Upper lobe of left lung (tissue), 4 donors: Measurements from ENCODE around the gene PCBD2.

Experiments
- POLR2A ChIP-seq, 4 donors: fragments of 450-650 bp; IDR thresholded peaks; one replicate each; pipeline ENCODE4 v1.5.1; 2016 to 2017; ENCODE audit warnings: antibody characterized with exemption in 4 of 4, mild to moderate bottlenecking in 2 of 4
- POLR2AphosphoS5 ChIP-seq, 2 donors: sonication (generic); formaldehyde crosslinking; IDR thresholded peaks; one replicate each; pipeline ENCODE4 v1.5.1; 2017; ENCODE audit warnings: antibody characterized with exemption in 2 of 2
- TF ChIP-seq, protein P1 (sequence below), 6 experiments: fragments of 450-650 bp in 4 of 6; fragments of 200-600 bp in 2 of 6; sonication (generic) in 2 of 6; IDR thresholded peaks; one replicate each; pipeline ENCODE4 v1.5.1; 2016 to 2019; ENCODE audit warnings: antibody characterized with exemption in 6 of 6

DNA sequence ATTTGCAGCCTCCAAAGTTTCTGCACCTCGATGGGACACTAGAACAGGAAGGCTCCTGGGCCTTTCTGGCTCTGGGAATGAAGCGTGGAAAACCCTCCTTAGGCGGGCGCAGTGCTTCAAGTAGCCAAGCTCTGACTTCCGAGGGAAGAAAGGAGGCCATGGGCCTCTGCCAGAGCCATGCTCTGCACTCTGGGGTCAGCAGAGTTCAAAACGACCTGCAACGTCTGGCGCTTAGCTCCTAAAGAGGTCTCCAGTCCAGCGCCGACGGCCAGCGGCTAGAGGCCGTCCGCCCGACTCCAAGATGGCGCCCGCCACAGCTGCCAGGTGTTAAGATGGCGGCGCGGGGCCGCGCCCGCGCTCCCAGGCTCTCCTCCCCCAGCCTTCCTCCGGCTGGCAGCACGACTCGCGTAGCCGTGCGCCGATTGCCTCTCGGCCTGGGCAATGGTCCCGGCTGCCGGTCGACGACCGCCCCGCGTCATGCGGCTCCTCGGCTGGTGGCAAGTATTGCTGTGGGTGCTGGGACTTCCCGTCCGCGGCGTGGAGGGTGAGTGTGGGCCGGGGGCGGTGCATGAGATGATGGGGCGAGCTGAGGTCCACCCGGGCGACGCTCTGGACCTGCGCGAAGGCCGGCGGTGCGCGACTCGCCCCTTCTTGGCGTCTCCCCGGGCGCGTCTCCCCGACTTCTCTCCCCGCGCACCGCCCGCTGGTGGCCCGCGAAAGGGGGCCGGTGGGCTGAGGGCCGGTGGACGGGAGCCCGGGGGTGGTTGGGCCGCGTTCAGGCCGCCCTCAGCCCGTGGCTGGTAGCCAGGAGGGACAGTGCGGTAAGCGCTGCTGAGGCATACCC lies 30.7 kb upstream of the PCBD2 start, which contains the start of gene TXNDC15:
- TF ChIP-seq POLR2AphosphoS5 (IDR thresholded peaks at IDR 0.05) = peak; percentile 65 to 80
- TF ChIP-seq, protein P1, sequence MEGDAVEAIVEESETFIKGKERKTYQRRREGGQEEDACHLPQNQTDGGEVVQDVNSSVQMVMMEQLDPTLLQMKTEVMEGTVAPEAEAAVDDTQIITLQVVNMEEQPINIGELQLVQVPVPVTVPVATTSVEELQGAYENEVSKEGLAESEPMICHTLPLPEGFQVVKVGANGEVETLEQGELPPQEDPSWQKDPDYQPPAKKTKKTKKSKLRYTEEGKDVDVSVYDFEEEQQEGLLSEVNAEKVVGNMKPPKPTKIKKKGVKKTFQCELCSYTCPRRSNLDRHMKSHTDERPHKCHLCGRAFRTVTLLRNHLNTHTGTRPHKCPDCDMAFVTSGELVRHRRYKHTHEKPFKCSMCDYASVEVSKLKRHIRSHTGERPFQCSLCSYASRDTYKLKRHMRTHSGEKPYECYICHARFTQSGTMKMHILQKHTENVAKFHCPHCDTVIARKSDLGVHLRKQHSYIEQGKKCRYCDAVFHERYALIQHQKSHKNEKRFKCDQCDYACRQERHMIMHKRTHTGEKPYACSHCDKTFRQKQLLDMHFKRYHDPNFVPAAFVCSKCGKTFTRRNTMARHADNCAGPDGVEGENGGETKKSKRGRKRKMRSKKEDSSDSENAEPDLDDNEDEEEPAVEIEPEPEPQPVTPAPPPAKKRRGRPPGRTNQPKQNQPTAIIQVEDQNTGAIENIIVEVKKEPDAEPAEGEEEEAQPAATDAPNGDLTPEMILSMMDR (IDR thresholded peaks at IDR 0.05) = peak in 1 of 6 experiments; percentile 19
- TF ChIP-seq POLR2A (IDR thresholded peaks at IDR 0.05) = peak in 3 of 4 donors; percentile 79 to 86 (median 80)
